HEK293T (cell line): ENCODE data around the gene NTMT1.

Source experiments
- ARNT ChIP-seq: fragments of 450-650 bp; IDR thresholded peaks from 2 replicates; pipeline ENCODE4 v1.6.1; 2017; ENCODE audit warnings: mild to moderate bottlenecking
- FOXA1 ChIP-seq: fragments of 450-650 bp; IDR thresholded peaks from 2 replicates; pipeline ENCODE4 v1.6.1; 2016; ENCODE audit warnings: mild to moderate bottlenecking
- NFRKB ChIP-seq: fragments of 450-650 bp; IDR thresholded peaks from 2 replicates; pipeline ENCODE4 v1.6.1; 2016; ENCODE audit warnings: mild to moderate bottlenecking, moderate library complexity
- PKNOX1 ChIP-seq: fragments of 450-650 bp; IDR thresholded peaks from 2 replicates; pipeline ENCODE4 v1.6.1; 2016
- SUZ12 ChIP-seq: fragments of 450-650 bp; IDR thresholded peaks from 2 replicates; pipeline ENCODE4 v1.6.1; 2016; ENCODE audit warnings: mild to moderate bottlenecking

DNA sequence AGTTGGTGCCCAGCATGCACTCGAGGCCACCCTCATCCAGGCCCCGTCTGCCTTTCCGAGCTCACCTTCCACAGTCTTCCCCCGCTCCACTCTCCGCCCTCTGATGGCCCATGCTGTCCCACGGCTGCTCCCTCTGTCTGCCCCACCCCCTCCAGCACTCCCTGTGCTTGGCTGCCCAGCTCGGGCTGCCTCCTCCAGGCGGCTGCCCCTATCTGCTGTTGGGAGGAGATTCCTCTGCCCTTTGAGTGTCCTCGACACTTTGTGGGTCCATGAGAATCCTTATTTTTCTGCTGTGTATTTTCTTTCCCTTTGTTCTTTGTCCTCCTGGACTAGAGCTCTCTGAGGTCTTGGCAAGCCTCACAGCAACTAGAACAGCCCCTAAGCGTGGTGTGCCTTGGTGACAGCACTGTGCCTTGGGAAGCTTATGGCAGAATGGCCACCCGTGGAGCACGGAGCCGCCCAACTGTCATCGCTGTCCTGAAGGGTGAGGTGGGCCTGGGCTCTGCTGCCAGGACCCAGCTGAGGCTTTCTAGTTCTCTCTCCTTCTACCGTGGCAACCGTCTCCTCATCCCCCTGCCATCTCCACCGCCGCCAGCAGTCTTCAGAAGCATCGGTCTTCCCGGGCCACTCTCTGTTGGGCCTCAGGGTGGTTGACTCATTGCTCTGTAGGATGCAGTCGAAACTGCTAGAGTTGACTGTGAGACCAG, 5.2 kb downstream of the NTMT1 start:
- no peak for TF ChIP-seq PKNOX1
- TF ChIP-seq FOXA1, result no peak
- TF ChIP-seq SUZ12, result no peak
- TF ChIP-seq ARNT, result no peak
- TF ChIP-seq NFRKB, result no peak
